ENCODE measurements around the gene ATG9B.

- TF ChIP-seq POLR2A (IDR thresholded peaks at IDR 0.05; ENCODE audit: low read depth) (no peak), CTCF (IDR thresholded peaks at IDR 0.05) (no peak), EP300 (IDR thresholded peaks at IDR 0.05) (no peak), POLR2AphosphoS5 (IDR thresholded peaks at IDR 0.05) (no peak)
Observed at GRCh38 chr7:151066273-151066974, 42.1 kb upstream of the ATG9B start.

Data from esophagus muscularis mucosa (tissue), 4 donors.